ENCODE data around the gene ST3GAL3. TPM values are rescaled to one million over a fixed set of nuclear protein-coding genes. Genes with fewer than 3 reads are reported as not detected.

The ST3GAL3 gene
- total RNA-seq, 1 experiment from 2014 or later = 26.8 TPM

- no peak for DNase-seq (ENCODE audit: low spot score)
- TF ChIP-seq EZH2 (IDR thresholded peaks at IDR 0.05; ENCODE audit: borderline replicate concordance, low read depth, low read length, poor library complexity, severe bottlenecking) = no peak
- TF ChIP-seq CTCF (conservative IDR thresholded peaks at IDR 0.05; ENCODE audit: low read depth, low read length) = no peak
- CTCF ChIA-PET = no interaction called here
- peaks cover 8% of the 10 kb centered on the region for H3K4me1 ChIP-seq (ENCODE audit: insufficient read depth, low read length, poor library complexity, severe bottlenecking)
- BruUV-seq (replicated peaks) = no TSS peak
- no peaks in the 10 kb centered on the region for H3K9me3 ChIP-seq (ENCODE audit: low read depth, low read length, poor library complexity, severe bottlenecking)
- H3K27ac ChIP-seq (ENCODE audit: low read depth, low read length, poor library complexity, severe bottlenecking) = no peak overlapping the region
- no peaks in the 10 kb centered on the region for H3K27me3 ChIP-seq (replicated peaks; ENCODE audit: insufficient read depth, low read depth, low read length, poor library complexity)
- intact Hi-C loops (cut with micrococcal nuclease; ENCODE audit: unreplicated experiment) = no loop called here
- no peak overlapping the region for H3K4me3 ChIP-seq (ENCODE audit: low read depth, low read length, poor library complexity, severe bottlenecking)
- H3K36me3 ChIP-seq (ENCODE audit: insufficient read depth, low read length, poor library complexity, severe bottlenecking) = no peaks in the 10 kb centered on the region
- POLR2A ChIA-PET (ENCODE audit: low non-redundant PET) = no interaction called here
These were observed 167.4 kb downstream of the ST3GAL3 start for GRCh38 chr1:43874716-43875115.

GRCh38 chr1:43875331-43875730 lies 168.0 kb downstream of the ST3GAL3 start:
- ChIA-PET POLR2A (ENCODE audit: low non-redundant PET) (no interaction called here), CTCF (no interaction called here)
- no peak overlapping the region for H3K4me3 ChIP-seq (ENCODE audit: low read depth, low read length, poor library complexity, severe bottlenecking)
- no peaks in the 10 kb centered on the region for H3K9me3 ChIP-seq (ENCODE audit: low read depth, low read length, poor library complexity, severe bottlenecking)
- TF ChIP-seq CTCF (conservative IDR thresholded peaks at IDR 0.05; ENCODE audit: low read depth, low read length) = no peak
- no peak for TF ChIP-seq EZH2 (IDR thresholded peaks at IDR 0.05; ENCODE audit: borderline replicate concordance, low read depth, low read length, poor library complexity, severe bottlenecking)
- peaks cover 2% of the 10 kb centered on the region for H3K4me1 ChIP-seq (ENCODE audit: insufficient read depth, low read length, poor library complexity, severe bottlenecking)
- H3K27me3 ChIP-seq (replicated peaks; ENCODE audit: insufficient read depth, low read depth, low read length, poor library complexity) = no peaks in the 10 kb centered on the region
- no peak for DNase-seq (ENCODE audit: low spot score)
- intact Hi-C loops (cut with micrococcal nuclease; ENCODE audit: unreplicated experiment) = no loop called here
- no peak overlapping the region for H3K27ac ChIP-seq (ENCODE audit: low read depth, low read length, poor library complexity, severe bottlenecking)
- no TSS peak for BruUV-seq (replicated peaks)
- H3K36me3 ChIP-seq (ENCODE audit: insufficient read depth, low read length, poor library complexity, severe bottlenecking) = no peaks in the 10 kb centered on the region

GRCh38 chr1:43877101-43877500 lies 169.8 kb downstream of the ST3GAL3 start:
- Histone ChIP-seq H3K4me1 (ENCODE audit: insufficient read depth, low read length, poor library complexity, severe bottlenecking) (peaks cover 10% of the 10 kb centered on the region), H3K27me3 (replicated peaks; ENCODE audit: insufficient read depth, low read depth, low read length, poor library complexity) (no peaks in the 10 kb centered on the region), H3K27ac (ENCODE audit: low read depth, low read length, poor library complexity, severe bottlenecking) (no peak overlapping the region), H3K9me3 (ENCODE audit: low read depth, low read length, poor library complexity, severe bottlenecking) (no peaks in the 10 kb centered on the region), H3K36me3 (ENCODE audit: insufficient read depth, low read length, poor library complexity, severe bottlenecking) (no peaks in the 10 kb centered on the region), H3K4me3 (ENCODE audit: low read depth, low read length, poor library complexity, severe bottlenecking) (no peak overlapping the region)
- no peak for TF ChIP-seq CTCF (conservative IDR thresholded peaks at IDR 0.05; ENCODE audit: low read depth, low read length)
- no peak for TF ChIP-seq EZH2 (IDR thresholded peaks at IDR 0.05; ENCODE audit: borderline replicate concordance, low read depth, low read length, poor library complexity, severe bottlenecking)
- BruUV-seq (replicated peaks) = no TSS peak
- ChIA-PET CTCF (no interaction called here), POLR2A (ENCODE audit: low non-redundant PET) (no interaction called here)
- no peak for DNase-seq (ENCODE audit: low spot score)
- intact Hi-C loops (cut with micrococcal nuclease; ENCODE audit: unreplicated experiment) = no loop called here

Data from A673 (cell line).